MM.1S (cell line): Measurements from ENCODE around the gene DDX28.

Experiments
- DNase-seq: peaks from one replicate; pipeline ENCODE4 v3.0.0-alpha.2; 2015
- H2AFZ ChIP-seq: fragments of 300-600 bp; sonication (generic); 2 replicates; pipeline ENCODE4 v1.6.0; 2016; ENCODE audit warnings: antibody characterized with exemption, low read length
- H3F3A ChIP-seq: fragments of 300-600 bp; sonication (generic); 2 replicates; pipeline ENCODE4 v1.6.1; 2016; ENCODE audit warnings: mild to moderate bottlenecking, antibody characterized with exemption, low read length, moderate library complexity, mixed read lengths; ENCODE audit not compliant: insufficient read depth
- H3K27ac ChIP-seq: fragments of 300-600 bp; sonication (generic); 2 replicates; pipeline ENCODE4 v1.5.1; 2016; ENCODE audit warnings: mild to moderate bottlenecking, low read length
- H3K27me3 ChIP-seq: fragments of 300-600 bp; sonication (generic); replicated peaks from 2 replicates; pipeline ENCODE4 v1.6.0; 2016; ENCODE audit warnings: low read length; ENCODE audit not compliant: insufficient read depth
- H3K36me3 ChIP-seq: fragments of 300-600 bp; sonication (generic); replicated peaks from 2 replicates; pipeline ENCODE4 v1.6.1; 2016; ENCODE audit warnings: mild to moderate bottlenecking, low read length, mixed read lengths; ENCODE audit not compliant: insufficient read depth
- H3K4me1 ChIP-seq: fragments of 300-600 bp; sonication (generic); 2 replicates; pipeline ENCODE4 v1.6.1; 2016; ENCODE audit warnings: low read length, mixed read lengths
- H3K4me2 ChIP-seq: fragments of 300-600 bp; sonication (generic); 2 replicates; pipeline ENCODE4 v1.6.0; 2016; ENCODE audit warnings: low read depth, low read length
- H3K4me3 ChIP-seq: fragments of 300-600 bp; sonication (generic); 2 replicates; pipeline ENCODE4 v1.5.1; 2016; ENCODE audit warnings: low read length, mixed read lengths
- H3K79me2 ChIP-seq: fragments of 300-600 bp; sonication (generic); 2 replicates; pipeline ENCODE4 v1.6.1; 2016; ENCODE audit warnings: mixed run types, low read length, mixed read lengths
- H3K9ac ChIP-seq: fragments of 300-600 bp; sonication (generic); 2 replicates; pipeline ENCODE4 v1.6.1; 2016; ENCODE audit warnings: low read length, mixed read lengths
- H3K9me2 ChIP-seq: fragments of 300-600 bp; sonication (generic); replicated peaks from 2 replicates; pipeline ENCODE4 v1.6.1; 2016; ENCODE audit warnings: mild to moderate bottlenecking, low read length, mixed read lengths; ENCODE audit not compliant: insufficient read depth
- H3K9me3 ChIP-seq: fragments of 300-600 bp; sonication (generic); replicated peaks from 2 replicates; pipeline ENCODE4 v1.6.1; 2016; ENCODE audit warnings: mild to moderate bottlenecking, low read length, mixed read lengths; ENCODE audit not compliant: insufficient read depth
- H4K20me1 ChIP-seq: fragments of 300-600 bp; sonication (generic); 2 replicates; pipeline ENCODE4 v1.6.1; 2016; ENCODE audit warnings: mild to moderate bottlenecking, low read length, moderate library complexity, mixed read lengths; ENCODE audit not compliant: insufficient read depth
- EZH2 ChIP-seq: fragments of 300-600 bp; sonication (generic); optimal IDR thresholded peaks from 2 replicates; pipeline ENCODE3; 2017; ENCODE audit warnings: low read depth, mild to moderate bottlenecking, antibody characterized with exemption, low read length, mixed read lengths
- EZH2phosphoT487 ChIP-seq: fragments of 300-600 bp; sonication (generic); IDR thresholded peaks from 2 replicates; pipeline ENCODE4 v1.6.1; 2018; ENCODE audit warnings: antibody characterized with exemption, low read length
- TF ChIP-seq, protein P1 (sequence below): fragments of 300-600 bp; sonication (generic); IDR thresholded peaks from 2 replicates; pipeline ENCODE4 v1.5.1; 2016; ENCODE audit warnings: antibody characterized with exemption, low read length, mixed read lengths

Gene DDX28

DNA sequence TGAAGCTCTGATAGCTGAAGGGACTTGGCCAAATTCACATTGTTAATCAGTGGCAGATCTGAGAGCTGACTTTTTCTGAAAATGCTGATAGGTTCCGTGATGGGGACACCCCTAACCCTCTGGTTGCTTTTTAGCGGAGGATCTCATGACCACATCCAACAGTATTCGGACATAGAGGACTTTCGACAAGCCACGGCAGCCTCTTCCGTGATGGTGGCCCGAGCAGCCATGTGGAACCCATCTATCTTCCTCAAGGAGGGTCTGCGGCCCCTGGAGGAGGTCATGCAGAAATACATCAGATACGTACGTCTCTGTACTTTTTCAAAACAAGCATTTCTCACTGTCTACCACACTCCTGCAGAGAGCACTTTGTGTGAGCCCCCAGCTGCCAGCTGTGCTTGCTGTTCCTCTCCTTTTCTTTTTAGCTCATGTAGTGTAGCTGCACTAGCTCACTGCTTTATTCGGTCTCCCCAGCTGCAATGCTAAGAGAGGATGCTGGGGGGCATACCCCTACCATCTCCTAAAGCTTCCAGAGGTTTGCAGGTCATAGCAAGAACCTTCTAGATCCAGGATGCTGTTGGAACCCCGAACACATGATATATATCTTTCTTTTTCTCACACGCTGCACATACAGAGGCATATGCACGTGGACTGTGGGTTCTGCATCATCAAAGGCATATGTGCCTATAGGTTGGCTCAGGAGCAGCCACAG lies 47.9 kb upstream of the DDX28 start:
- H4K20me1 ChIP-seq, result no peaks in the 10 kb centered on the region
- TF ChIP-seq EZH2 (no peak), EZH2phosphoT487 (no peak)
- TF ChIP-seq, protein P1, sequence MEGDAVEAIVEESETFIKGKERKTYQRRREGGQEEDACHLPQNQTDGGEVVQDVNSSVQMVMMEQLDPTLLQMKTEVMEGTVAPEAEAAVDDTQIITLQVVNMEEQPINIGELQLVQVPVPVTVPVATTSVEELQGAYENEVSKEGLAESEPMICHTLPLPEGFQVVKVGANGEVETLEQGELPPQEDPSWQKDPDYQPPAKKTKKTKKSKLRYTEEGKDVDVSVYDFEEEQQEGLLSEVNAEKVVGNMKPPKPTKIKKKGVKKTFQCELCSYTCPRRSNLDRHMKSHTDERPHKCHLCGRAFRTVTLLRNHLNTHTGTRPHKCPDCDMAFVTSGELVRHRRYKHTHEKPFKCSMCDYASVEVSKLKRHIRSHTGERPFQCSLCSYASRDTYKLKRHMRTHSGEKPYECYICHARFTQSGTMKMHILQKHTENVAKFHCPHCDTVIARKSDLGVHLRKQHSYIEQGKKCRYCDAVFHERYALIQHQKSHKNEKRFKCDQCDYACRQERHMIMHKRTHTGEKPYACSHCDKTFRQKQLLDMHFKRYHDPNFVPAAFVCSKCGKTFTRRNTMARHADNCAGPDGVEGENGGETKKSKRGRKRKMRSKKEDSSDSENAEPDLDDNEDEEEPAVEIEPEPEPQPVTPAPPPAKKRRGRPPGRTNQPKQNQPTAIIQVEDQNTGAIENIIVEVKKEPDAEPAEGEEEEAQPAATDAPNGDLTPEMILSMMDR, result no peak
- H3K9me3 ChIP-seq, result no peaks in the 10 kb centered on the region
- no peak for DNase-seq
- H3K27me3 ChIP-seq, result no peaks in the 10 kb centered on the region
- H3K9me2 ChIP-seq, result no peaks in the 10 kb centered on the region
- H3K27ac ChIP-seq, result no peak overlapping the region
- H3F3A ChIP-seq, result no peaks in the 10 kb centered on the region
- H3K4me1 ChIP-seq, result 0 out of 2 replicates have a peak, but pooled peaks cover 3% of the 10 kb centered on the region
- no peak overlapping the region for H3K9ac ChIP-seq
- H3K4me3 ChIP-seq, result no peak overlapping the region
- H3K36me3 ChIP-seq, result no peaks in the 10 kb centered on the region
- H3K4me2 ChIP-seq, result no peak overlapping the region
- H2AFZ ChIP-seq, result no peak overlapping the region
- H3K79me2 ChIP-seq, result no peaks in the 10 kb centered on the region

DNA sequence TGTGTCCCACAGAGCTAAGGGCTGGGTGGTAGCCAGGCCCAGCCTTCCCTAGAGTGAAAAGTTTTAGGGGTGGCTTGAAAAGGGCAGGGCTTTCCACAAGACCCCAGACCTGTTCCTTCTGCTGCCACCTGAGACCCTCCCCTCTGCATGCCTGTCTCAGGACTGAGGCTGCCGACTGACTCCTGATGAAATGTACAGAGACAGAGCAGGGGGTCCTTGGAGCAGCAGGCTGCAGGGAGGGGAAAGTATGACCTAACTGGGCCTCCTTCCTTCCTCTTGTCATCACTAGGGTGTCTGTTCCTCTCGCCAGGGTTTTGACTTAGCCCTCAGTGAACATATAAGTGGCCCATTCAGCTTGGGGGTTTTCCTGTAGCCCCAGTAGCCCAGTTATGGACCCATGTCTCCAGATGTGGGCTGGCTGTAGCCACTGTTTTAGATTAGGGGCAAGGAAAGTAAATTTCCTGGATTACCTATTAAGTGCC lies 47.3 kb upstream of the DDX28 start:
- H3F3A ChIP-seq, result no peaks in the 10 kb centered on the region
- 0 out of 2 replicates have a peak, but pooled peaks cover 3% of the 10 kb centered on the region for H3K4me1 ChIP-seq
- H3K36me3 ChIP-seq, result no peaks in the 10 kb centered on the region
- H3K4me3 ChIP-seq, result no peak overlapping the region
- no peak overlapping the region for H2AFZ ChIP-seq
- H3K79me2 ChIP-seq, result no peaks in the 10 kb centered on the region
- H3K27ac ChIP-seq, result no peak overlapping the region
- H3K27me3 ChIP-seq, result no peaks in the 10 kb centered on the region
- no peaks in the 10 kb centered on the region for H3K9me2 ChIP-seq
- no peak overlapping the region for H3K4me2 ChIP-seq
- no peaks in the 10 kb centered on the region for H4K20me1 ChIP-seq
- H3K9ac ChIP-seq, result no peak overlapping the region
- no peak for TF ChIP-seq EZH2phosphoT487
- TF ChIP-seq, protein P1, result no peak
- no peak for TF ChIP-seq EZH2
- DNase-seq, result no peak
- H3K9me3 ChIP-seq, result no peaks in the 10 kb centered on the region

DNA sequence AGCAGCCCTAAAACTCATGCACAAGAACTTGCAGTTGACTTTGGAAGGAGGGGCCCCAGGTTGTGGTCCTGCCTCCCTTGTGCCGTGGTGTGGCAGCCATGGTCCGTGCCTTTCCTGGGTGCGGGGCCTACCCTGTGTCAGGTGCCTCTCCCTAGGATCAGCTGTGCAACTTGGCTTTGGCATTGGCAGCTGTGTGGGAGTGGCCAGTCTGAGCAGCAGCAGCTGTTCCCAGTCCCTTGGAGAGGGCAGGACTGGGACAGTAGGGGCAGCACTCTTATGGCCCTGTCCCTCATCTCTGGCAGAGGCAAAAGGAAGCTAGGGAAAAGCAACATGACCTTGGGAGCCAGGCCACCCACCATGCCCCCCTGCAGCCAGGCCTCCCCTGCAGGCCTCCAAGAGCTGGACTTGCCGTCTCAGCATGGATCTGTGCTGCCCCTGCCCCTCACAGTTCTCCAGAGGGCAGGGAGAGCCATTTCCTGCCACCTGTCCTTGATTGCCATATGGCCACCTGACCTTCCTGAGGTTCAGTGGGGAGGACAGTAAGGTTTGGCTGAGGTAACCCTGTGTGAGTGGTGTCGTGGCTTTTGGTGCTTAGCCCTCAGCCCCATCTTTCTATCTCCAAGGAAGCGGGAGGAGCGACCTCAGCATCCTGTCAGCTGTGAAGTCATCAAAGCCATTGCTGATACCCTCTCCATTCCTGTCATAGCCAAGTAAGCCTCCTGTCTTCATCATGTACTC lies 46.6 kb upstream of the DDX28 start:
- Histone ChIP-seq H4K20me1 (no peaks in the 10 kb centered on the region), H2AFZ (no peak overlapping the region), H3K4me1 (0 out of 2 replicates have a peak, but pooled peaks cover 3% of the 10 kb centered on the region), H3K4me2 (no peak overlapping the region), H3F3A (no peaks in the 10 kb centered on the region), H3K4me3 (no peak overlapping the region), H3K27ac (no peak overlapping the region), H3K79me2 (no peaks in the 10 kb centered on the region), H3K9me2 (no peaks in the 10 kb centered on the region), H3K36me3 (no peaks in the 10 kb centered on the region), H3K9me3 (no peaks in the 10 kb centered on the region), H3K27me3 (no peaks in the 10 kb centered on the region), H3K9ac (no peak overlapping the region)
- TF ChIP-seq, protein P1, result no peak
- TF ChIP-seq EZH2phosphoT487, result no peak
- DNase-seq, result no peak
